ENCODE results near the gene SYNGR3. TPM values are rescaled to one million over a fixed set of nuclear protein-coding genes. Genes with fewer than 3 reads are reported as not detected.

The SYNGR3 gene
- total and polyA plus RNA-seq, 2 of the 13 experiments (the other 11 are each of a cell fraction or from before 2014, with no cell fraction given), result 0.97 to 5.7 TPM

- 0 out of 2 replicates have a peak, but pooled peaks have one; percentile 49 for TF ChIP-seq DZIP1 (CRISPR knock-in tag; IDR thresholded peaks at IDR 0.05)
- TF ChIP-seq, protein P1, sequence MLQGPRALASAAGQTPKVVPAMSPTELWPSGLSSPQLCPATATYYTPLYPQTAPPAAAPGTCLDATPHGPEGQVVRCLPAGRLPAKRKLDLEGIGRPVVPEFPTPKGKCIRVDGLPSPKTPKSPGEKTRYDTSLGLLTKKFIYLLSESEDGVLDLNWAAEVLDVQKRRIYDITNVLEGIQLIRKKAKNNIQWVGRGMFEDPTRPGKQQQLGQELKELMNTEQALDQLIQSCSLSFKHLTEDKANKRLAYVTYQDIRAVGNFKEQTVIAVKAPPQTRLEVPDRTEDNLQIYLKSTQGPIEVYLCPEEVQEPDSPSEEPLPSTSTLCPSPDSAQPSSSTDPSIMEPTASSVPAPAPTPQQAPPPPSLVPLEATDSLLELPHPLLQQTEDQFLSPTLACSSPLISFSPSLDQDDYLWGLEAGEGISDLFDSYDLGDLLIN (CRISPR knock-in tag; IDR thresholded peaks at IDR 0.05; ENCODE audit: borderline replicate concordance), result no peak
Observed at GRCh38 chr16:1946495-1947368, 43.0 kb upstream of the SYNGR3 start (continued).

- Histone ChIP-seq H4K20me1 (ENCODE audit: insufficient read depth, low read length) (no peaks in the 10 kb centered on the region; the same call in 1 of the 2 replicates), H3K9me3 (ENCODE audit: low read length) (no peaks in the 10 kb centered on the region), H3K36me3 (replicated peaks in 1 of 2; ENCODE audit: control insufficient read depth in 1 of 2, insufficient read depth in 2 of 2, low read length in 2 of 2) (no peaks in the 10 kb centered on the region), H3K4me2 (ENCODE audit: low read depth, low read length) (no peak overlapping the region), H3K4me1 (ENCODE audit: insufficient read depth, low read length) (peaks cover 35% of the 10 kb centered on the region), H2AFZ (ENCODE audit: low read length) (no peak overlapping the region), H3K27me3 (ENCODE audit: control insufficient read depth in 1 of 2, insufficient read depth in 2 of 2, low read length in 2 of 2) (peaks cover 0 to 5% of the 10 kb centered on the region in 2 experiments; a peak in 1 of 5 replicates), H3K79me2 (ENCODE audit: insufficient read depth, low read length) (peaks cover 7% of the 10 kb centered on the region), H3K4me3 (replicated peaks in 1 of 3; ENCODE audit: insufficient read depth in 1 of 3, low read depth in 2 of 3, low read length in 3 of 3) (no peak overlapping the region), H3K9ac (ENCODE audit: insufficient read depth, low read depth, low read length) (no peak overlapping the region), H3K27ac (ENCODE audit: extremely low read length, insufficient read depth, low read length) (no peak overlapping the region)
- BruUV-seq (replicated peaks), result no TSS peak
- FAIRE-seq (no peak), ATAC-seq (no peak), DNase-seq (ENCODE audit: low spot score) (no peak)
- POLR2A ChIA-PET, result interaction anchor here (1.6 to 3.2 kb wide), 3 partner anchors 13 to 17 kb away, joined by 4 to 18 read pairs (median 8); partner anchors contain the start of gene RPS2
- intact Hi-C loops (cut with micrococcal nuclease; ENCODE audit: unreplicated experiment) (no loop called here), in situ Hi-C loops (cut with HindIII; ENCODE audit: extremely low pct_ligation_motif_present, low pct_unique_long_range_greater_than_20kb) (no loop called here)
- CTCF ChIA-PET (ENCODE audit: low intra/inter-chr PET ratio, low total read pairs), result no interaction called here
- TF ChIP-seq MTF2 (CRISPR knock-in tag; IDR thresholded peaks at IDR 0.05; ENCODE audit: borderline replicate concordance) (no peak), FOXK2 (IDR thresholded peaks at IDR 0.05) (no peak), ZFP82 (CRISPR knock-in tag; IDR thresholded peaks at IDR 0.05; ENCODE audit: borderline replicate concordance) (no peak)
- TF ChIP-seq, protein P2, sequence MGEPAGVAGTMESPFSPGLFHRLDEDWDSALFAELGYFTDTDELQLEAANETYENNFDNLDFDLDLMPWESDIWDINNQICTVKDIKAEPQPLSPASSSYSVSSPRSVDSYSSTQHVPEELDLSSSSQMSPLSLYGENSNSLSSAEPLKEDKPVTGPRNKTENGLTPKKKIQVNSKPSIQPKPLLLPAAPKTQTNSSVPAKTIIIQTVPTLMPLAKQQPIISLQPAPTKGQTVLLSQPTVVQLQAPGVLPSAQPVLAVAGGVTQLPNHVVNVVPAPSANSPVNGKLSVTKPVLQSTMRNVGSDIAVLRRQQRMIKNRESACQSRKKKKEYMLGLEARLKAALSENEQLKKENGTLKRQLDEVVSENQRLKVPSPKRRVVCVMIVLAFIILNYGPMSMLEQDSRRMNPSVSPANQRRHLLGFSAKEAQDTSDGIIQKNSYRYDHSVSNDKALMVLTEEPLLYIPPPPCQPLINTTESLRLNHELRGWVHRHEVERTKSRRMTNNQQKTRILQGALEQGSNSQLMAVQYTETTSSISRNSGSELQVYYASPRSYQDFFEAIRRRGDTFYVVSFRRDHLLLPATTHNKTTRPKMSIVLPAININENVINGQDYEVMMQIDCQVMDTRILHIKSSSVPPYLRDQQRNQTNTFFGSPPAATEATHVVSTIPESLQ (CRISPR knock-in tag; conservative IDR thresholded peaks at IDR 0.05), result no peak
- TF ChIP-seq, protein P3, sequence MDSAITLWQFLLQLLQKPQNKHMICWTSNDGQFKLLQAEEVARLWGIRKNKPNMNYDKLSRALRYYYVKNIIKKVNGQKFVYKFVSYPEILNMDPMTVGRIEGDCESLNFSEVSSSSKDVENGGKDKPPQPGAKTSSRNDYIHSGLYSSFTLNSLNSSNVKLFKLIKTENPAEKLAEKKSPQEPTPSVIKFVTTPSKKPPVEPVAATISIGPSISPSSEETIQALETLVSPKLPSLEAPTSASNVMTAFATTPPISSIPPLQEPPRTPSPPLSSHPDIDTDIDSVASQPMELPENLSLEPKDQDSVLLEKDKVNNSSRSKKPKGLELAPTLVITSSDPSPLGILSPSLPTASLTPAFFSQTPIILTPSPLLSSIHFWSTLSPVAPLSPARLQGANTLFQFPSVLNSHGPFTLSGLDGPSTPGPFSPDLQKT (CRISPR knock-in tag; IDR thresholded peaks at IDR 0.05; ENCODE audit: borderline replicate concordance), result no peak
- WGBS (ENCODE audit: low lambda C conversion rate), result 40% methylated on average over 3 of the region's 9 CpGs
Observed at GRCh38 chr16:1947369-1947670, 42.5 kb upstream of the SYNGR3 start.

Measured in HepG2 (cell line).